ENCODE measurements around the gene GPSM3.
A peak's percentile ranks its signal among the peaks of the same experiment; 100 is the strongest.
"Not testable (repeated sequence)": the region's sequence is repeated elsewhere in the genome, so short reads cannot be mapped to it uniquely, and the experiment has no call there.

Gene GPSM3

GRCh38 chr6:32189742-32190053 lies 2.7 kb downstream of the GPSM3 start:
- DNase-seq (ENCODE audit: extremely low read depth, low read depth): no peak
- TF ChIP-seq, protein P1, sequence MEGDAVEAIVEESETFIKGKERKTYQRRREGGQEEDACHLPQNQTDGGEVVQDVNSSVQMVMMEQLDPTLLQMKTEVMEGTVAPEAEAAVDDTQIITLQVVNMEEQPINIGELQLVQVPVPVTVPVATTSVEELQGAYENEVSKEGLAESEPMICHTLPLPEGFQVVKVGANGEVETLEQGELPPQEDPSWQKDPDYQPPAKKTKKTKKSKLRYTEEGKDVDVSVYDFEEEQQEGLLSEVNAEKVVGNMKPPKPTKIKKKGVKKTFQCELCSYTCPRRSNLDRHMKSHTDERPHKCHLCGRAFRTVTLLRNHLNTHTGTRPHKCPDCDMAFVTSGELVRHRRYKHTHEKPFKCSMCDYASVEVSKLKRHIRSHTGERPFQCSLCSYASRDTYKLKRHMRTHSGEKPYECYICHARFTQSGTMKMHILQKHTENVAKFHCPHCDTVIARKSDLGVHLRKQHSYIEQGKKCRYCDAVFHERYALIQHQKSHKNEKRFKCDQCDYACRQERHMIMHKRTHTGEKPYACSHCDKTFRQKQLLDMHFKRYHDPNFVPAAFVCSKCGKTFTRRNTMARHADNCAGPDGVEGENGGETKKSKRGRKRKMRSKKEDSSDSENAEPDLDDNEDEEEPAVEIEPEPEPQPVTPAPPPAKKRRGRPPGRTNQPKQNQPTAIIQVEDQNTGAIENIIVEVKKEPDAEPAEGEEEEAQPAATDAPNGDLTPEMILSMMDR (IDR thresholded peaks at IDR 0.05; ENCODE audit: low read depth, low read length): no peak

DNA sequence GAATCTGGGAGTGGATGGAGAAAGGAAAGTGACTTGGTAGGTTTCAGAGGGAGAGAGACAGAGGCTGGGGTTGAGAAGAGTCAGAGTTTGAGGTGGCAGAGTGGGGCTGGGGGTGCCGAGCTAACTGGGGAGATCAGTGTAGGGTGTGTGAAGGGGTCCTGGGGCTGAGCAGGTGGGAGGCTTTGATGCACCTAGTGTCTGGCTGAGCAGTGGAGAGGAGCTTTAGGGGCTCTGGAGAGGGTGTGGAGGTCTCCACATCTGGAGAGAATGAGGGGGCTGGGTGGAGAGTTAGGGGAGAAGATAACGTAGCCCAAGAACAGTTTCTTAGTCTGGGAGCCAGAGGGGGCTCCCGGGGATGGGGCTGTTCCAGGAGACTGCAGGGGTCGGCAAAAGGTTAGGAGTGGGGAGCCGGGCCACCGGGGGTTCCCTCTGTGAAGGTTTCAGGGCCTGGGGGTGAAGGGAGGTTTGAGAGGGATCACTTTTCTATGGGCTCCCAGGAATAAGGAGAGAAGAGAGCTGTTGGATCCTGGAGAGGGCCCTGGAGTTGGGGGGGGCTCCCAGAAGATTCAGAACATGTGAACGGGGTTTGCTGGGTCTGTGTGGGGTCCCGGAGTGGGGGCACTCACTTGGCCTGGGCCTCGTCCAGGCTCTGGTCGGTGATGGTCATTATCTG lies 3.2 kb downstream of the GPSM3 start:
- TF ChIP-seq, protein P1 (IDR thresholded peaks at IDR 0.05; ENCODE audit: low read depth, low read length): no peak
- DNase-seq (ENCODE audit: extremely low read depth, low read depth): no peak

DNA sequence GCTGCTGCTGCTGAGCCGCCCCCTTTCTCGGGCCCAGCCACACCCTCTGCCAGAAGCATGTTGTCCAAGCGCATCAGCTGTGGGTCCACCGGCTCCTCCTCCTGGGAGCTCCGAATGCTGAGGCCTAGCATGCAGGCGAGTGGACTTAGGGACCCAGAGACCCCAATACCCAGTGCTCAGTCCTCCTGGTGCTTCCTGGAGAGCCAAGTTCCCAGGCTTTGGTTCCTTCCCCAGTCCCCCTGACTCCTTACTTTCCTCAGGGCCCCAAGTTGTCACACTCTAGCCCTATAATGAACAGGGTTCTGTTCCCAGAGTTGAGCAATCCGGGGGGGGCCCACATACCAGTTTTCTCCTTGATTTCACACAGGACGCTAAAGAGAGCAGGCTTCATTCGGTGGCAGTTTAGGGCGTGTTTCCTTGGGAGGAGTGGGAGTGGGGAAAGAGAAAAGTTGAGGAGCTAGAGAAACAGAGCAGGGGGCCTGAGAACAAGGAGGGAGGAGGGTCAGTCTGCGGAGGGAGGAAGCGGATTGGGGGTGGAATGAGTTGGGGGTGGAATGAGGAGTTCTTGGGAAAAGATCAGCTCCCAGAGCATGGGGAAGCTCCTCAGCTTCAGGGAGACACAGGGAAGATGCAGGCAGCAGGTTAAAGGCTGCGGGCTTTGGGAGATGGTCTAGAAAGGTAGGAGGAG lies 3.9 kb downstream of the GPSM3 start:
- no peak for DNase-seq (ENCODE audit: extremely low read depth, low read depth)
- TF ChIP-seq, protein P1 (IDR thresholded peaks at IDR 0.05; ENCODE audit: low read depth, low read length): no peak

DNA sequence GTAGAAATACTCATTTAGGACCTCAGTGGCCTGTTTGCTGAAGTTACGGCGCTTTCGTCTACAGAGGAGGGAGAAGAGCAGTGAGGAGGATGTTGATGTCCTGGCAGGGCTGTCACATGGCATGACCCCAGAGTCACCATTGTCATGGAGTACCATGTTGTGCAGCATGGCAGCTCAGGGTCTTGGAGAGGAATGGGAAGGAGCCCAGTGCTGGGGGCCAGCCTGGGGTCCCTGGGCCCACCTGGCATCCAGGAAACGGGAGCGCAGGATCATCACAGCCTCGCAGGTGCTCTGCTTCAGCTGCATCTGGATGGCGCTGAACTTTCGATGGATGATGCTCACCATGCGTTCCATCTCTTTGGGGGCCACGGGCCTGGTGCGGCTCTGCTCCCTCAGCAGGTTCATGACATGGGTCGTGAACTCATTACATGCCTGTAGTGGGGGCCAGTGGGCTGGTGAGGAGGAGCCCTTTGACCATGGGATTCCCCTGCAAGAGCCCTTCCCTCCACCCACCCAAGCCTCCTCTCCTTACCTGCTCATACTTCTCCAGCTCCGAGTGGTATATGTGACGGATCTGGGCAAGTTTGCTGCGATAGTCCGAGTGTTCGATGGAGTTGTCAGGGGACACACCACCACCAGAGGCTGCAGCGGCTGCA lies 4.6 kb downstream of the GPSM3 start:
- not testable (repeated sequence) for DNase-seq (ENCODE audit: extremely low read depth, low read depth)

GRCh38 chr6:32187009-32187709 lies 5.3 kb downstream of the GPSM3 start:
- DNase-seq (ENCODE audit: extremely low read depth, low read depth): no peak
- TF ChIP-seq, protein P1 (IDR thresholded peaks at IDR 0.05; ENCODE audit: low read depth, low read length): no peak

DNA sequence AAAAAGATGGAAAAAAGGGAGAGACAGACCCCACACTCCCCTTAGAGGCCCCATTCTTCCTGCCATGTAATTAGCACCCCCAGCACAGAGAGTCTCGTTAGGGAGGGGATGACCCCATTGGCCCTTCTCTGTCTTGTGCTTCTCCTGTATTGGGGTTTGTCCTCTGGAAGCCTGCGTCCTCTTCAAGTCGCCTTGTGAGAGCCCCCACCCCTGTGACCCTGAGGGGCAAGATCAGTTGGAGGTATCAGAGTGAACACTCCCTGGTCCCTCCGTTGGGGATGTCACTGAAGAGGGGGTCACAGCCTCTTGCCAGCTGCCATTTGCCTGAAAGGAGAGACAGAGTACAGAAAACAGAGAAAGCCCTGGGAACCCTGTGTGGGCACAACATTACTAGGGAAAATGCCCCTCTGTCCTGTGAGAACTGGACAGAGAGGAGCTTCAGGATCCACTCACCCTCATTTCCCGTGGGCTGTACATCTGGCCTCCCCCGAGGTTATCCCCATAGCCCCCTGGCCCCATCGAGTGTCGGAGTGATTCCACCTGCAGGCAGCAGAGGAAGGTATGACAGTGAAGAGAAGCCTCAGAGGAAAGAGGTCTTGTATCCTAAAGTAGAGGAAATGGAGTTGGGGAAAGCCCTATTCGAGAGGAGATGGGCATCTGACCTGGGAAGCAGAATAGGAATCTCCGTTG lies 6.1 kb downstream of the GPSM3 start:
- DNase-seq (ENCODE audit: extremely low read depth, low read depth): not testable (repeated sequence)

DNA sequence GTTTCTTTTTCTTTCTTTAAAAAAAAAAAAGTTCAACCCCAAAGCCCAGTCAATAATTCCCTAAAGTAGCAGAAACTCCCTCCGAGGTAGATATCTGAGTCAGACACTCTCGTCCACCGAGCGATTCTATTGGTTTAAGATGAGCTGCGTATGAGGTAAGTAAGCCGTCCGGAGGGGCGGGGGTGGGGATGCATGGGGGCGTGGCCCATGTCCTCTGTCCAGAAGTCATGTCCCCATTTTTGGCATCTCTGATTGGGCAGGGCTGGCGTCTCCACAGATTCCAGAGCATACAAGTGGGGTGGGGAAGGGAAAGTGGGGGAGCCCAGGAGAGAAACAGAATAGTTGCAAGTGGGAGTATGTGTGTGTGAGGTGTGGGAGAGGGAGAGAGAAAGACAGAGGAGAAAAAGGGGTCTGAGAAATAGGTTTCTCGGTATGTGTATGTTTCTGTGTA lies 6.7 kb downstream of the GPSM3 start:
- DNase-seq (ENCODE audit: extremely low read depth, low read depth): peak; percentile 65

- no peak for DNase-seq (ENCODE audit: extremely low read depth, low read depth)
- TF ChIP-seq, protein P1 (IDR thresholded peaks at IDR 0.05; ENCODE audit: low read depth, low read length): no peak
These were observed 8.3 kb downstream of the GPSM3 start, which contains the start of gene AGER for GRCh38 chr6:32184084-32184640. AGER (minus strand) TSS chr6:32184253; CDS start chr6:32184222, 31 bp downstream.
